K562 (cell line): ENCODE data around the gene CABP2. TPM values are rescaled to one million over a fixed set of nuclear protein-coding genes. Genes with fewer than 3 reads are reported as not detected.

Experiments
- CEBPG ChIP-seq, 3 experiments: fragments of 200-800 bp in 1 of 3; sonication (Bioruptor generic) in 1 of 3; sonication (generic) in 1 of 3; formaldehyde crosslinking in 1 of 3; IDR thresholded peaks in 2 of 3; conservative IDR thresholded peaks in 1 of 3; 2 replicates each; pipeline versions ENCODE4 v1.6.1 to v1.8.0; 2016 to 2022; ENCODE audit warnings: missing compliant biosample characterization in 2 of 3, missing genetic modification characterization in 2 of 3, mild to moderate bottlenecking in 1 of 3, missing genetic modification reagents in 1 of 3
- CHD4 ChIP-seq: fragments of 200-600 bp; sonication (generic); IDR thresholded peaks from 3 replicates; pipeline ENCODE4 v1.6.1; 2012; ENCODE audit warnings: low read depth, mild to moderate bottlenecking, mixed read lengths, low read length, inconsistent platforms; ENCODE audit not compliant: insufficient read depth, insufficient replicate concordance, poor library complexity, severe bottlenecking
- CUX1 ChIP-seq: fragments of 200-800 bp; sonication (Bioruptor generic); IDR thresholded peaks from 2 replicates; pipeline ENCODE4 v1.6.1; 2016; ENCODE audit warnings: missing genetic modification characterization, missing compliant biosample characterization
- HDGF ChIP-seq: fragments of 450-650 bp; IDR thresholded peaks from 2 replicates; pipeline ENCODE4 v1.6.1; 2016
- MNT ChIP-seq, 2 experiments: fragments of 450-650 bp; conservative IDR thresholded peaks; 2 replicates each; pipeline ENCODE4 v1.6.1; 2017; ENCODE audit warnings: mild to moderate bottlenecking in 2 of 2, moderate library complexity in 2 of 2
- SMARCC2 ChIP-seq: fragments of 450-650 bp; IDR thresholded peaks from 2 replicates; pipeline ENCODE4 v1.6.1; 2017; ENCODE audit warnings: antibody characterized with exemption, moderate library complexity, mild to moderate bottlenecking, low read depth
- TFAP4 ChIP-seq: sonication (generic); formaldehyde crosslinking; IDR thresholded peaks from 2 replicates; pipeline ENCODE4 v1.8.0; 2022; ENCODE audit warnings: missing genetic modification reagents, mild to moderate bottlenecking, moderate library complexity, borderline replicate concordance
- ZFX ChIP-seq: sonication (generic); formaldehyde crosslinking; IDR thresholded peaks from 2 replicates; pipeline ENCODE4 v1.8.0; 2022; ENCODE audit warnings: mild to moderate bottlenecking, missing genetic modification reagents, moderate library complexity
- ZNF175 ChIP-seq: fragments of 200-800 bp; sonication (Bioruptor generic); IDR thresholded peaks from 2 replicates; pipeline ENCODE4 v1.6.1; 2016; ENCODE audit warnings: low read depth, mild to moderate bottlenecking, missing genetic modification characterization, missing compliant biosample characterization
- ZNF277 ChIP-seq: fragments of 250-450 bp; sonication (Bioruptor Pico); IDR thresholded peaks from 2 replicates; pipeline ENCODE4 v1.8.0; 2022; ENCODE audit warnings: inconsistent platforms, mild to moderate bottlenecking, moderate library complexity, borderline replicate concordance
- ZNF280A ChIP-seq: fragments of 450-650 bp; IDR thresholded peaks from 2 replicates; pipeline ENCODE4 v1.6.1; 2018; ENCODE audit warnings: mild to moderate bottlenecking, low read depth; ENCODE audit not compliant: partially characterized antibody
- ZNF740 ChIP-seq, 3 experiments: fragments of 200-800 bp in 1 of 3; sonication (Bioruptor generic) in 1 of 3; sonication (generic) in 1 of 3; formaldehyde crosslinking in 1 of 3; IDR thresholded peaks; 2 replicates each; pipeline versions ENCODE4 v1.6.1 to v1.8.0; 2016 to 2022; ENCODE audit warnings: mild to moderate bottlenecking in 2 of 3, missing compliant biosample characterization in 2 of 3, missing genetic modification characterization in 2 of 3, missing genetic modification reagents in 1 of 3
- polyA plus RNA-seq, 8 experiments: library from polyadenylated mRNA; depleted of rRNA in 4 of 8; stranded (reverse) in 5 of 8; unstranded in 3 of 8; fragments of >200 nt; fragmentation: Nextera tagmentation in 2 of 8; fragmentation: Illumina TruSeq in 1 of 8; extraction: Ambion mirVana in 2 of 8; extraction: Trizol in 1 of 8; gene quantifications; 2 replicates each; pipeline versions ENCODE4 v1.2.1 to v1.2.3, GENCODE V29; 2011 to 2014; ENCODE audit warnings: inconsistent platforms in 1 of 8, missing spikeins in 1 of 8
- total RNA-seq, 7 experiments: library from RNA; depleted of rRNA in 6 of 7; stranded (reverse); fragments of >200 nt in 6 of 7; fragmentation: Illumina TruSeq in 2 of 7; extraction: Trizol in 2 of 7; gene quantifications; 2 replicates each; pipeline versions ENCODE4 v1.2.1 to v1.2.3, GENCODE V29; 2011 to 2021; ENCODE audit warnings: low replicate concordance in 1 of 7

CABP2 gene
- total and polyA plus RNA-seq, 9 of the 15 experiments (the other 6 are each of a cell fraction or from before 2014, with no cell fraction given): not detected

GRCh38 chr11:67469508-67469811 is 53.8 kb downstream of the CABP2 start (continued):
- TF ChIP-seq CUX1 (CRISPR knock-in tag) (no peak), CEBPG (CRISPR knock-in tag; IDR thresholded peaks at IDR 0.05) (no peak), CEBPG (tag; conservative IDR thresholded peaks at IDR 0.05 in 1 of 2, IDR thresholded peaks at IDR 0.05 in 1 of 2) (no peak), HDGF (0 out of 2 replicates have a peak, but pooled peaks have one; percentile 42), ZFX (CRISPR knock-in tag) (peak; percentile 86; the same call in 1 of the 2 replicates), TFAP4 (CRISPR knock-in tag) (no peak), ZNF175 (CRISPR knock-in tag) (no peak), MNT (conservative IDR thresholded peaks at IDR 0.05) (peak in 1 of 2 experiments; percentile 6; a peak in 1 of 4 replicates), ZNF280A (no peak), CHD4 (no peak), ZNF277 (no peak), ZNF740 (CRISPR knock-in tag; IDR thresholded peaks at IDR 0.05) (no peak), ZNF740 (tag; IDR thresholded peaks at IDR 0.05) (no peak), SMARCC2 (no peak)
